PC-9 (cell line): Measurements from ENCODE around the gene IFT122.

Experiments used
- EZH2 ChIP-seq: fragments of 200-600 bp; sonication (generic); IDR thresholded peaks from 2 replicates; pipeline ENCODE4 v1.8.0; 2017; ENCODE audit warnings: antibody characterized with exemption, low read depth
- TF ChIP-seq, protein P1 (sequence below): fragments of 200-600 bp; sonication (generic); conservative IDR thresholded peaks from 2 replicates; pipeline ENCODE4 v1.6.1; 2017; ENCODE audit warnings: mixed run types, antibody characterized with exemption, mild to moderate bottlenecking, moderate library complexity

DNA sequence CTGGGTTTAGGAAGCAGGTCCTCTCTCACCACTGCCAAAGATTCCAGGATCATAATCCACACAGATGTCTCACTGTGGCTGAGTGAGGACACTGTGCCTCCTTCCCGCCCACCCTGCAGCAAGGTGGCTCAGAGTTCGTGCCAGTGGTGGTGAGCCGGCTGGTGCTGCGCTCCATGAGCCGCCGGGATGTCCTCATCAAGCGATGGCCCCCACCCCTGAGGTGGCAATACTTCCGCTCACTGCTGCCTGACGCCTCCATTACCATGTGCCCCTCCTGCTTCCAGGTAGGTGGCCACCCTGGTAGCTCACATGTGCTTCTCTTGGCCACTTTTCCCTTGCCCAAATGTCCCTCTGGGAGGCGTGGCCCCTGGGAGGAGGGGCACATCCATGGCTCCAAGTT is 79.4 kb downstream of the IFT122 start:
- TF ChIP-seq, protein P1, sequence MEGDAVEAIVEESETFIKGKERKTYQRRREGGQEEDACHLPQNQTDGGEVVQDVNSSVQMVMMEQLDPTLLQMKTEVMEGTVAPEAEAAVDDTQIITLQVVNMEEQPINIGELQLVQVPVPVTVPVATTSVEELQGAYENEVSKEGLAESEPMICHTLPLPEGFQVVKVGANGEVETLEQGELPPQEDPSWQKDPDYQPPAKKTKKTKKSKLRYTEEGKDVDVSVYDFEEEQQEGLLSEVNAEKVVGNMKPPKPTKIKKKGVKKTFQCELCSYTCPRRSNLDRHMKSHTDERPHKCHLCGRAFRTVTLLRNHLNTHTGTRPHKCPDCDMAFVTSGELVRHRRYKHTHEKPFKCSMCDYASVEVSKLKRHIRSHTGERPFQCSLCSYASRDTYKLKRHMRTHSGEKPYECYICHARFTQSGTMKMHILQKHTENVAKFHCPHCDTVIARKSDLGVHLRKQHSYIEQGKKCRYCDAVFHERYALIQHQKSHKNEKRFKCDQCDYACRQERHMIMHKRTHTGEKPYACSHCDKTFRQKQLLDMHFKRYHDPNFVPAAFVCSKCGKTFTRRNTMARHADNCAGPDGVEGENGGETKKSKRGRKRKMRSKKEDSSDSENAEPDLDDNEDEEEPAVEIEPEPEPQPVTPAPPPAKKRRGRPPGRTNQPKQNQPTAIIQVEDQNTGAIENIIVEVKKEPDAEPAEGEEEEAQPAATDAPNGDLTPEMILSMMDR: no peak
- no peak for TF ChIP-seq EZH2
